Measurements from ENCODE around the gene PTPRF. TPM values are rescaled to one million over a fixed set of nuclear protein-coding genes. Genes with fewer than 3 reads are reported as not detected.

PTPRF gene
- total and polyA plus RNA-seq, 9 donors, result 24.4 to 165 (median 76.8) TPM

- intact Hi-C loops (cut with DNase I), result loop anchor here in 1 of 4 donors (5.0 kb wide), 1 partner anchor 686 kb away; no protein-coding TSS in a partner anchor
- 63 to 74% (median 70%) methylated on average over 5 of the region's 5 CpGs for WGBS, 3 donors
- Histone ChIP-seq H3K4me1 (ENCODE audit: insufficient read depth) (no peaks in the 10 kb centered on the region), H3K27ac (no peak overlapping the region), H3K36me3 (no peaks in the 10 kb centered on the region), H3K9me3 (no peaks in the 10 kb centered on the region), H3K27me3 (no peaks in the 10 kb centered on the region), H3K4me3 (no peak overlapping the region)
- no peak for DNase-seq
- TF ChIP-seq EP300 (IDR thresholded peaks at IDR 0.05) (no peak), CTCF (IDR thresholded peaks at IDR 0.05) (no peak), POLR2A (IDR thresholded peaks at IDR 0.05) (no peak)
These were observed 17.1 kb upstream of the PTPRF start for GRCh38 chr1:43513471-43514173.

GRCh38 chr1:43518935-43519686 is 11.6 kb upstream of the PTPRF start:
- Histone ChIP-seq H3K4me1 (ENCODE audit: insufficient read depth) (no peaks in the 10 kb centered on the region), H3K9me3 (no peaks in the 10 kb centered on the region), H3K4me3 (no peak overlapping the region), H3K27me3 (no peaks in the 10 kb centered on the region), H3K27ac (no peak overlapping the region), H3K36me3 (no peaks in the 10 kb centered on the region)
- intact Hi-C loops (cut with DNase I), result no loop called here
- no peak for TF ChIP-seq POLR2A (IDR thresholded peaks at IDR 0.05)
- TF ChIP-seq EP300 (IDR thresholded peaks at IDR 0.05), result no peak
- TF ChIP-seq CTCF (IDR thresholded peaks at IDR 0.05), result no peak
- no peak for DNase-seq
- WGBS, 3 donors, result 82 to 90% (median 88%) methylated on average over 11 of the region's 11 CpGs

- WGBS, 3 donors, result 52 to 63% (median 62%) methylated on average over 3 of the region's 3 CpGs
- no peaks in the 10 kb centered on the region for H3K4me1 ChIP-seq (ENCODE audit: insufficient read depth)
- no peaks in the 10 kb centered on the region for H3K9me3 ChIP-seq
- no peak overlapping the region for H3K27ac ChIP-seq
- H3K36me3 ChIP-seq, result no peaks in the 10 kb centered on the region
- no peak for TF ChIP-seq EP300 (IDR thresholded peaks at IDR 0.05)
- TF ChIP-seq CTCF (IDR thresholded peaks at IDR 0.05), result no peak
- TF ChIP-seq POLR2A (IDR thresholded peaks at IDR 0.05), result no peak
- intact Hi-C loops (cut with DNase I), result loop anchor here in 2 of 4 donors (10.0 kb wide), 3 partner anchors 225 to 295 kb away; no protein-coding TSS in a partner anchor
- no peaks in the 10 kb centered on the region for H3K27me3 ChIP-seq
- no peak for DNase-seq
- H3K4me3 ChIP-seq, result no peak overlapping the region
These were observed 10.4 kb upstream of the PTPRF start for GRCh38 chr1:43520100-43520778.

- WGBS, 3 donors, result 92 to 96% (median 95%) methylated on average over 8 of the region's 8 CpGs
- Histone ChIP-seq H3K4me1 (ENCODE audit: insufficient read depth) (no peaks in the 10 kb centered on the region), H3K4me3 (no peak overlapping the region), H3K27me3 (no peaks in the 10 kb centered on the region), H3K27ac (no peak overlapping the region), H3K36me3 (no peaks in the 10 kb centered on the region), H3K9me3 (no peaks in the 10 kb centered on the region)
- no peak for TF ChIP-seq POLR2A (IDR thresholded peaks at IDR 0.05)
- no peak for TF ChIP-seq EP300 (IDR thresholded peaks at IDR 0.05)
- TF ChIP-seq CTCF (IDR thresholded peaks at IDR 0.05), result no peak
- no peak for DNase-seq
- intact Hi-C loops (cut with DNase I), result loop anchor here in 2 of 4 donors (10.0 kb wide), 3 partner anchors 224 to 296 kb away; no protein-coding TSS in a partner anchor
These were observed 9.6 kb upstream of the PTPRF start for GRCh38 chr1:43521078-43521477.

Measured in ovary (tissue), 9 donors.